ENCODE results near the gene C11orf98. TPM values are rescaled to one million over a fixed set of nuclear protein-coding genes. Genes with fewer than 3 reads are reported as not detected.
A peak's percentile ranks its signal among the peaks of the same experiment; 100 is the strongest.
"Not testable (repeated sequence)": the region's sequence is repeated elsewhere in the genome, so short reads cannot be mapped to it uniquely, and the experiment has no call there.

The C11orf98 gene
- total RNA-seq, 1 donor from 2014 or later, result 73.6 TPM

DNA sequence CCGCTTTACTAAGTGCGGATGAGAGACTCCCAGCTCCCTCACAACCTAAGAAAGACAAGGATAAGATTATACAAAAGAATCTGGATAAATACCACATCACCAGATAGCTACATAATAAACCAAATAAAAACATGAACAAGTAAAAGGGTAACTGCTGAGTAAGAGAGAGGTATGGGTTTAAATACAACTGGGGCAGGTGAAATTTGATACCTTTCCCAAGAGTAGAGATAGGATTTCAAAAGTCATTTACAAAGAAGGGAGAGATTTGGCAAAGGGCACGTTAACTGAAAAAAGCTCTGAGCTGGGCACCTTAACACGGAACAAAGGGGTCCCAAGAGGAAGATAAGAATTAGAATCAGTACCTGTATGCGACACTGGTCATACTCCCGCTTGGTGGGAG lies 12.1 kb upstream of the C11orf98 start:
- Mint-ChIP-seq H3K27ac (ENCODE audit: unreplicated experiment) (peak overlapping the region; percentile 4), H3K27me3 (ENCODE audit: unreplicated experiment) (peaks cover 2% of the 10 kb centered on the region), H3K9me3 (ENCODE audit: unreplicated experiment) (peaks cover 6% of the 10 kb centered on the region), H3K4me3 (ENCODE audit: unreplicated experiment) (peak overlapping the region; percentile 75), H3K36me3 (ENCODE audit: unreplicated experiment) (peaks cover 6% of the 10 kb centered on the region), H3K4me1 (ENCODE audit: low read depth, unreplicated experiment) (peaks cover 20% of the 10 kb centered on the region)
- TF ChIP-seq, protein P1, sequence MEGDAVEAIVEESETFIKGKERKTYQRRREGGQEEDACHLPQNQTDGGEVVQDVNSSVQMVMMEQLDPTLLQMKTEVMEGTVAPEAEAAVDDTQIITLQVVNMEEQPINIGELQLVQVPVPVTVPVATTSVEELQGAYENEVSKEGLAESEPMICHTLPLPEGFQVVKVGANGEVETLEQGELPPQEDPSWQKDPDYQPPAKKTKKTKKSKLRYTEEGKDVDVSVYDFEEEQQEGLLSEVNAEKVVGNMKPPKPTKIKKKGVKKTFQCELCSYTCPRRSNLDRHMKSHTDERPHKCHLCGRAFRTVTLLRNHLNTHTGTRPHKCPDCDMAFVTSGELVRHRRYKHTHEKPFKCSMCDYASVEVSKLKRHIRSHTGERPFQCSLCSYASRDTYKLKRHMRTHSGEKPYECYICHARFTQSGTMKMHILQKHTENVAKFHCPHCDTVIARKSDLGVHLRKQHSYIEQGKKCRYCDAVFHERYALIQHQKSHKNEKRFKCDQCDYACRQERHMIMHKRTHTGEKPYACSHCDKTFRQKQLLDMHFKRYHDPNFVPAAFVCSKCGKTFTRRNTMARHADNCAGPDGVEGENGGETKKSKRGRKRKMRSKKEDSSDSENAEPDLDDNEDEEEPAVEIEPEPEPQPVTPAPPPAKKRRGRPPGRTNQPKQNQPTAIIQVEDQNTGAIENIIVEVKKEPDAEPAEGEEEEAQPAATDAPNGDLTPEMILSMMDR (IDR thresholded peaks at IDR 0.05; ENCODE audit: partially characterized antibody, unreplicated experiment), result no peak
- DNase-seq, result no peak

- DNase-seq, result no peak
- Mint-ChIP-seq H3K9me3 (ENCODE audit: unreplicated experiment) (peaks cover 6% of the 10 kb centered on the region), H3K27ac (ENCODE audit: unreplicated experiment) (peak overlapping the region; percentile 4), H3K27me3 (ENCODE audit: unreplicated experiment) (peaks cover 2% of the 10 kb centered on the region), H3K4me3 (ENCODE audit: unreplicated experiment) (peak overlapping the region; percentile 75), H3K36me3 (ENCODE audit: unreplicated experiment) (peaks cover 6% of the 10 kb centered on the region), H3K4me1 (ENCODE audit: low read depth, unreplicated experiment) (peaks cover 20% of the 10 kb centered on the region)
- TF ChIP-seq, protein P1 (IDR thresholded peaks at IDR 0.05; ENCODE audit: partially characterized antibody, unreplicated experiment), result no peak
Measured at GRCh38 chr11:62676698-62677097, 11.7 kb upstream of the C11orf98 start.

- not testable (repeated sequence) for H3K36me3 Mint-ChIP-seq (ENCODE audit: unreplicated experiment); DNase-seq; H3K27ac Mint-ChIP-seq (ENCODE audit: unreplicated experiment); H3K4me3 Mint-ChIP-seq (ENCODE audit: unreplicated experiment); H3K27me3 Mint-ChIP-seq (ENCODE audit: unreplicated experiment); H3K9me3 Mint-ChIP-seq (ENCODE audit: unreplicated experiment)
- peaks cover 18% of the 10 kb centered on the region for H3K4me1 Mint-ChIP-seq (ENCODE audit: low read depth, unreplicated experiment)
Measured at GRCh38 chr11:62675415-62675814, 10.4 kb upstream of the C11orf98 start.

- DNase-seq, result no peak
- Mint-ChIP-seq H3K27me3 (ENCODE audit: unreplicated experiment) (peaks cover 7% of the 10 kb centered on the region), H3K27ac (ENCODE audit: unreplicated experiment) (no peak overlapping the region), H3K4me3 (ENCODE audit: unreplicated experiment) (peak overlapping the region; percentile 97), H3K9me3 (ENCODE audit: unreplicated experiment) (peaks cover 3% of the 10 kb centered on the region), H3K36me3 (ENCODE audit: unreplicated experiment) (peaks cover 4% of the 10 kb centered on the region), H3K4me1 (ENCODE audit: low read depth, unreplicated experiment) (peaks cover 17% of the 10 kb centered on the region)
- TF ChIP-seq, protein P1 (IDR thresholded peaks at IDR 0.05; ENCODE audit: partially characterized antibody, unreplicated experiment), result no peak
Measured at GRCh38 chr11:62673196-62673525, 8.2 kb upstream of the C11orf98 start.

- H3K4me3 Mint-ChIP-seq (ENCODE audit: unreplicated experiment), result peak within 1 kb of the TSS; percentile 97
- no peaks in the 10 kb centered on the region for H3K36me3 Mint-ChIP-seq (ENCODE audit: unreplicated experiment)
- TF ChIP-seq, protein P1 (IDR thresholded peaks at IDR 0.05; ENCODE audit: partially characterized antibody, unreplicated experiment), result no peak
- peak within 1 kb of the TSS; percentile 99 for H3K27ac Mint-ChIP-seq (ENCODE audit: unreplicated experiment)
- peaks cover 6% of the 10 kb centered on the region for H3K27me3 Mint-ChIP-seq (ENCODE audit: unreplicated experiment)
- DNase-seq, result peak; percentile 78
- H3K9me3 Mint-ChIP-seq (ENCODE audit: unreplicated experiment), result peaks cover 1% of the 10 kb centered on the region
- peaks cover 11% of the 10 kb centered on the region for H3K4me1 Mint-ChIP-seq (ENCODE audit: low read depth, unreplicated experiment)
Measured at GRCh38 chr11:62671608-62672389, 6.8 kb upstream of the C11orf98 start, which contains the start of the genes LBHD1 and UQCC3. TSS of gene LBHD1 (minus strand) at chr11:62672267. CDS start at chr11:62670031, 2,236 bp downstream. TSS of gene UQCC3 (plus strand) at chr11:62671673. CDS start at chr11:62671746, 73 bp downstream.
